ENCODE measurements around the gene TKT. TPM values are rescaled to one million over a fixed set of nuclear protein-coding genes. Genes with fewer than 3 reads are reported as not detected.
"Not testable (repeated sequence)": the region's sequence is repeated elsewhere in the genome, so short reads cannot be mapped to it uniquely, and the experiment has no call there.

TKT gene
- 66.5 TPM for total RNA-seq
- 449 TPM for polyA plus RNA-seq

DNA sequence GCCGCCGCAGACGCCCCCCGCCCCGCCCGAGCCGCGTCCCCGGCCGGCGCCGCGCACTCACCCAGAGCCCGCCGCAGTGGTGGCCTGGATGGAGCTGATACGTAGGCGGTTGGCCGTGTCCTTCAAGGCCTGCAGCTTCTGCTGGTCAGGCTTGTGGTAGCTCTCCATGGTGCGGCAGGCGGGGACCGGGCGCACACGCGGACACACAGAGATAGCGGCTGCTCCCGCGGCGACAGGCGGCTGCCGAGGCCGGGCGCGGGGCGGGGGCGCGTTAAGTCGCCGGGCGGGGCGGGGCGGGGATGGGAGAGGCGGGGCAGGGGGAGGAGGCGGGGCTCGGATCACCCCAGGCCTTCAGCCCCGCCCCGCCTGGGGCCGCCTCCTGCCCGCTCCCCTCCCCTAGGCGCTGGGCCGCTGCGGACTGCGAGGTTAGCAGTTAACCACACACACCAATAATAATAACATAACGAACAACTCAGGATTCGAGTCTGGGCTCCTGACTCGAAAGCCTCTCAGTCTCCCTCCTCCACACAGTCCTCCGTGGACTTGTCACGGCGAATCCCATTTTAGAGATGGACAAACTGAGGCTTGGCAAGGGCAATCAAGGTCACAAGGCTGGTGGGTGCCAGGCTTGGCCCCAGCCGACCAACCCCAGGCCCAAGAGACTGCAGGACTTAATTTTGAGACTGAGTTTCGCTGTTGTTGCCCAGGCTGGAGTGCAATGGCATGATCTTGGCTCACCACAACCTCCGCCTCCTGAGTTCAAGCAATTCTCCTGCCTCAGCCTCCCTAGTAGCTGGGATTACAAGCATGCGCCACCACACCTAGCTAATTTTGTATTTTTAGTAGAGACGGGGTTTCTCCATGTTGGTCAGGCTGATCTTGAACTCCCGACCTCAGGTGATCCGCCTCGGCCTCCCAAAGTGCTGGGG, at the start of gene TKT:
TSS of gene TKT (minus strand) at position 248 of the 929 bp plus-strand sequence. CDS start at position 168, 80 bp downstream.
- H3K4me3 ChIP-seq (ENCODE audit: low read depth, low read length): peak within 1 kb of the TSS; percentile 73
- peak within 1 kb of the TSS; percentile 75 for H3K27ac ChIP-seq (ENCODE audit: low read depth)
- H3K36me3 ChIP-seq (ENCODE audit: insufficient read depth): no peaks in the 10 kb centered on the region
- H3K4me1 ChIP-seq (ENCODE audit: insufficient read depth): peaks cover 1% of the 10 kb centered on the region
- peak; percentile 42 for DNase-seq (ENCODE audit: extremely low spot score)
- 13% methylated on average over 64 of the region's 66 CpGs for WGBS

- DNase-seq (ENCODE audit: extremely low spot score): no peak
- Histone ChIP-seq H3K27ac (ENCODE audit: low read depth) (no peak overlapping the region), H3K36me3 (ENCODE audit: insufficient read depth) (peaks cover 8% of the 10 kb centered on the region), H3K4me3 (ENCODE audit: low read depth, low read length) (no peak overlapping the region), H3K4me1 (ENCODE audit: insufficient read depth) (no peaks in the 10 kb centered on the region)
- WGBS: 70% methylated on average over 3 of the region's 3 CpGs
Measured at GRCh38 chr3:53303957-53304356, 48.1 kb upstream of the TKT start.

DNA sequence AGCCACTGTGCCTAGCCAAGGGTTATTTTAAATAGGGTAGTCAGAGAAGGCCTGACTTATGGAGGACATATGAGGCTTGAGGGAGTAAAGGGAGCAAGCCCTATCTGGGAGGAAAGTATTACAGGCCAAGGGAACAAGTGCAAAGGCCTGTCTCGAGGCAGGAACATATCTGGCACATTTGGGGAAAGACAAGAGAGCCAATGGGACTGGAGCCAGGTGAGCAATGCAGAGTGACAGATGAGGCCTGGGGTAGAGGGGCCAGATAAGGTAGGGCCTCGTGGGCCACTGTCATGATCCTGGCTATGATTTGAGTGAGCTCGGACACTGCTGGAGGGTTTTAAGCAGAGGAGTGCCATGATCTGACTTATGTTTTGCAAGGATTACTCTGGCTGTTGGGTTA, 47.7 kb upstream of the TKT start:
- no peak overlapping the region for H3K4me3 ChIP-seq (ENCODE audit: low read depth, low read length)
- H3K36me3 ChIP-seq (ENCODE audit: insufficient read depth): peaks cover 5% of the 10 kb centered on the region
- WGBS: 64% methylated on average over 3 of the region's 3 CpGs
- H3K27ac ChIP-seq (ENCODE audit: low read depth): no peak overlapping the region
- no peak for DNase-seq (ENCODE audit: extremely low spot score)
- no peaks in the 10 kb centered on the region for H3K4me1 ChIP-seq (ENCODE audit: insufficient read depth)

GRCh38 chr3:53300826-53301225, 45.0 kb upstream of the TKT start:
- Histone ChIP-seq H3K36me3 (ENCODE audit: insufficient read depth) (peaks cover 5% of the 10 kb centered on the region), H3K27ac (ENCODE audit: low read depth) (no peak overlapping the region), H3K4me1 (ENCODE audit: insufficient read depth) (no peaks in the 10 kb centered on the region), H3K4me3 (ENCODE audit: low read depth, low read length) (no peak overlapping the region)
- no peak for DNase-seq (ENCODE audit: extremely low spot score)
- 95% methylated on average over 3 of the region's 3 CpGs for WGBS

- 32% methylated on average over 5 of the region's 5 CpGs for WGBS
- DNase-seq (ENCODE audit: extremely low spot score): peak; percentile 28
Measured at GRCh38 chr3:53299611-53300023, 43.8 kb upstream of the TKT start.

GRCh38 chr3:53295410-53295809, 39.6 kb upstream of the TKT start:
- H3K4me1 ChIP-seq (ENCODE audit: insufficient read depth): no peaks in the 10 kb centered on the region
- DNase-seq (ENCODE audit: extremely low spot score): no peak
- H3K27ac ChIP-seq (ENCODE audit: low read depth): no peak overlapping the region
- H3K4me3 ChIP-seq (ENCODE audit: low read depth, low read length): no peak overlapping the region
- 92% methylated on average over 1 of the region's 1 CpG for WGBS
- peaks cover 2% of the 10 kb centered on the region for H3K36me3 ChIP-seq (ENCODE audit: insufficient read depth)

More at GRCh38 chr3:53299611-53300023, 43.8 kb upstream of the TKT start:
- not testable (repeated sequence) for H3K4me3 ChIP-seq (ENCODE audit: low read depth, low read length); H3K27ac ChIP-seq (ENCODE audit: low read depth); H3K36me3 ChIP-seq (ENCODE audit: insufficient read depth); H3K4me1 ChIP-seq (ENCODE audit: insufficient read depth)

GRCh38 chr3:53293867-53294266, 38.0 kb upstream of the TKT start:
- Histone ChIP-seq H3K27ac (ENCODE audit: low read depth) (no peak overlapping the region), H3K4me3 (ENCODE audit: low read depth, low read length) (no peak overlapping the region), H3K36me3 (ENCODE audit: insufficient read depth) (peaks cover 2% of the 10 kb centered on the region), H3K4me1 (ENCODE audit: insufficient read depth) (no peaks in the 10 kb centered on the region)
- 86% methylated on average over 8 of the region's 8 CpGs for WGBS
- no peak for DNase-seq (ENCODE audit: extremely low spot score)

- Histone ChIP-seq H3K4me1 (ENCODE audit: insufficient read depth) (no peaks in the 10 kb centered on the region), H3K36me3 (ENCODE audit: insufficient read depth) (peaks cover 6% of the 10 kb centered on the region), H3K4me3 (ENCODE audit: low read depth, low read length) (no peak overlapping the region), H3K27ac (ENCODE audit: low read depth) (no peak overlapping the region)
- WGBS: 58% methylated on average over 4 of the region's 4 CpGs
- DNase-seq (ENCODE audit: extremely low spot score): no peak
Measured at GRCh38 chr3:53288214-53288613, 32.4 kb upstream of the TKT start.

GRCh38 chr3:53287131-53287629, 31.4 kb upstream of the TKT start:
- WGBS: 69% methylated on average over 4 of the region's 4 CpGs
- no peaks in the 10 kb centered on the region for H3K4me1 ChIP-seq (ENCODE audit: insufficient read depth)
- DNase-seq (ENCODE audit: extremely low spot score): no peak
- peaks cover 6% of the 10 kb centered on the region for H3K36me3 ChIP-seq (ENCODE audit: insufficient read depth)
- no peak overlapping the region for H3K27ac ChIP-seq (ENCODE audit: low read depth)
- H3K4me3 ChIP-seq (ENCODE audit: low read depth, low read length): no peak overlapping the region

GRCh38 chr3:53286727-53287126, 30.9 kb upstream of the TKT start:
- 53% methylated on average over 1 of the region's 1 CpG for WGBS
- DNase-seq (ENCODE audit: extremely low spot score): no peak
- Histone ChIP-seq H3K4me3 (ENCODE audit: low read depth, low read length) (no peak overlapping the region), H3K4me1 (ENCODE audit: insufficient read depth) (no peaks in the 10 kb centered on the region), H3K27ac (ENCODE audit: low read depth) (no peak overlapping the region), H3K36me3 (ENCODE audit: insufficient read depth) (peaks cover 4% of the 10 kb centered on the region)

DNA sequence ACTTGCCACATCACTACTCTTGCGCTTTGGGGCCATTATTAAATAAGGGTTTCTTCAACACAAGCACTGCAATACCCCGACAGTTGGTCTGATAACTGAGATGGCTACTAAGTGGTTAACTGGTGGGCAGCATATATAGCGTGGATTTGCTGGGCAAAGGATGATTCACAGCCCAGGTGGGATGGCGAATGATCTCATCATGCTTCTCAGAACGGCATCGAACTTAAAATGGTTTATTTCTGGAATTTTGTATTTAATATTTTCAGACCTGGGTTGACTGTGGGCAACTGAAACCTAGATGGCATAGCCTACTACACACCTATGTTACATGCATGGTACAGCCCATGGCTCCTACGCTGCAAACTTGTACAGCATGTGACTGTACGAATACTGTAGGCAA, 26.8 kb upstream of the TKT start:
- no peak for DNase-seq (ENCODE audit: extremely low spot score)
- H3K27ac ChIP-seq (ENCODE audit: low read depth): no peak overlapping the region
- H3K4me1 ChIP-seq (ENCODE audit: insufficient read depth): no peaks in the 10 kb centered on the region
- peaks cover 2% of the 10 kb centered on the region for H3K36me3 ChIP-seq (ENCODE audit: insufficient read depth)
- WGBS: 88% methylated on average over 8 of the region's 8 CpGs
- no peak overlapping the region for H3K4me3 ChIP-seq (ENCODE audit: low read depth, low read length)

GRCh38 chr3:53278667-53279066, 22.8 kb upstream of the TKT start:
- 73% methylated on average over 4 of the region's 4 CpGs for WGBS
- no peak for DNase-seq (ENCODE audit: extremely low spot score)
- no peak overlapping the region for H3K4me3 ChIP-seq (ENCODE audit: low read depth, low read length)
- H3K27ac ChIP-seq (ENCODE audit: low read depth): no peak overlapping the region
- no peaks in the 10 kb centered on the region for H3K4me1 ChIP-seq (ENCODE audit: insufficient read depth)
- H3K36me3 ChIP-seq (ENCODE audit: insufficient read depth): no peaks in the 10 kb centered on the region

DNA sequence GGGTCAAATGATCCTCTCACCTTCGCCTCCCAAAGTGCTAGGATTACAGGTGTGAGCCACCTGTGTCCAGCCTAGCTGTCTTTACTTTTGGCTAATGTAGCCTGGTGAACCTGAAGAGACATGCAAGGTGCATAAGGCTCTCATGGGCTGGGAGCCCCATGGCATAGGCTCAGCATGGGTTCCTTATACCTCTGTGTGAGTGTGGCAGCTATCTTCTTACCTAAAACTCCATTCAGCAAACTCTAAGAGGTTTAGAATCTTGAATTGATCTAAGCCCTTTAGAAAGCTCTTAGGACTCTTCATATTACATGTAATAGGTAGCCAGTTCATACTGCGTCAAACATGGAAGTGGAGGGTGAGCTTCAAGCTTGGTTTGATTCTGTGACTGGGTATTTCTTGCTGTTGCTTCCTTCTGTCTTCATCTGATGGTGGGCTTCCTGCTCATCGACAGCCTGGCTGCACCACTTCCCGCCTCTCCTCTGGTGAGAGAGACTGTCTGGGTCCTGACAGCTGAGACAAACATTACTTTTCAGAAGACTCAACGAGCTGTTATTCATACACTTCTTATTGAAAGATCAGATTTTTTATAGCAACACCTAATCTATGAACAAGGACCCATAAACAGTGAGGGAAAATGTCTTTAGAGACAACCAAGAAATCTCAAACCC, 19.2 kb upstream of the TKT start:
- Histone ChIP-seq H3K4me1 (ENCODE audit: insufficient read depth) (no peaks in the 10 kb centered on the region), H3K36me3 (ENCODE audit: insufficient read depth) (no peaks in the 10 kb centered on the region), H3K27ac (ENCODE audit: low read depth) (no peak overlapping the region), H3K4me3 (ENCODE audit: low read depth, low read length) (no peak overlapping the region)
- 53% methylated on average over 5 of the region's 5 CpGs for WGBS
- DNase-seq (ENCODE audit: extremely low spot score): no peak

Measured in urinary bladder (tissue), 4 donors.